HG02938 (cell line): Measurements from ENCODE around the gene RERE.
"Not testable (repeated sequence)": the region's sequence is repeated elsewhere in the genome, so short reads cannot be mapped to it uniquely, and the experiment has no call there.

Experiments used
- ATAC-seq: cut with Tn5 transposase; IDR thresholded peaks from one replicate; pipeline ENCODE4 v1.9.1; 2021; ENCODE audit warnings: mild to moderate bottlenecking, moderate library complexity; ENCODE audit not compliant: unreplicated experiment

The RERE gene

GRCh38 chr1:8525216-8525557 lies 292.3 kb downstream of the RERE start:
- ATAC-seq = no peak

- no peak for ATAC-seq
These were observed 292.7 kb downstream of the RERE start for GRCh38 chr1:8524627-8525157.

GRCh38 chr1:8523666-8524206 lies 293.7 kb downstream of the RERE start:
- ATAC-seq = no peak

GRCh38 chr1:8520483-8520966 lies 296.9 kb downstream of the RERE start:
- no peak for ATAC-seq

GRCh38 chr1:8519167-8519566 lies 298.3 kb downstream of the RERE start:
- ATAC-seq = no peak

GRCh38 chr1:8518490-8518801 lies 299.0 kb downstream of the RERE start:
- ATAC-seq = no peak

GRCh38 chr1:8517661-8518489 lies 299.6 kb downstream of the RERE start:
- ATAC-seq = no peak

GRCh38 chr1:8516793-8517556 lies 300.5 kb downstream of the RERE start:
- no peak for ATAC-seq

- no peak for ATAC-seq
These were observed 301.1 kb downstream of the RERE start for GRCh38 chr1:8516278-8516777.

- no peak for ATAC-seq
These were observed 304.9 kb downstream of the RERE start for GRCh38 chr1:8512504-8512903.

- ATAC-seq = no peak
These were observed 307.2 kb downstream of the RERE start for GRCh38 chr1:8510041-8510823.

- no peak for ATAC-seq
These were observed 307.9 kb downstream of the RERE start for GRCh38 chr1:8509579-8509978.

GRCh38 chr1:8506995-8507615 lies 310.3 kb downstream of the RERE start:
- no peak for ATAC-seq

GRCh38 chr1:8506456-8506855 lies 311.0 kb downstream of the RERE start:
- ATAC-seq = no peak

GRCh38 chr1:8503842-8504241 lies 313.6 kb downstream of the RERE start:
- no peak for ATAC-seq

GRCh38 chr1:8502949-8503348 lies 314.5 kb downstream of the RERE start:
- ATAC-seq = not testable (repeated sequence)

GRCh38 chr1:8497210-8497819 lies 320.1 kb downstream of the RERE start:
- no peak for ATAC-seq

GRCh38 chr1:8496473-8496872 lies 321.0 kb downstream of the RERE start:
- ATAC-seq = peak; percentile 48

- ATAC-seq = peak; percentile 38
These were observed 321.5 kb downstream of the RERE start for GRCh38 chr1:8495928-8496401.

GRCh38 chr1:8494681-8495080 lies 322.8 kb downstream of the RERE start:
- no peak for ATAC-seq
